GM03348 (cell line): ENCODE measurements around the gene ADISSP.

Source experiments
- DNase-seq: peaks from one replicate; pipeline ENCODE4 v3.0.0; 2012; ENCODE audit warnings: low spot score

ADISSP gene

GRCh38 chr20:3738111-3739053, 29.2 kb downstream of the ADISSP start:
- no peak for DNase-seq

DNA sequence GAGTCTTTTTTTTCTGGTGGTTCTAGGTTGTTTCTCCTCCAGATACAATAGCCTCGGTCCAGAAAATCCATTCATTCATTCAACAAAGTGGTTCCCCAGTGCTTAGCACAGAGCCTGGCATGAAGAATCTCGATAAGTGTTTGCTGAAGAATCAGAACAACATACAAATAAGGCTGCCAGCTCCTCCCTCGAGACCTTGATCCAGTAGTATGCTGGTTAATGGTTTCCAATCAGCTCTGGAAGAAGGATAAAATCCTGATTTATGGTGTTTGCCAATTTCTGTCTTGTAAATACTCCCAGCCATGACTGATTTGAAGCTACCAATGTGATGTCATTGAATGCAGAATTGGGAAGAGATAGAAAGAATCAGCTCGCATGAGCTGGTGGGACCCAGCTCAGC, 31.8 kb downstream of the ADISSP start:
- no peak for DNase-seq

GRCh38 chr20:3734111-3734843, 33.3 kb downstream of the ADISSP start:
- DNase-seq, result no peak

DNA sequence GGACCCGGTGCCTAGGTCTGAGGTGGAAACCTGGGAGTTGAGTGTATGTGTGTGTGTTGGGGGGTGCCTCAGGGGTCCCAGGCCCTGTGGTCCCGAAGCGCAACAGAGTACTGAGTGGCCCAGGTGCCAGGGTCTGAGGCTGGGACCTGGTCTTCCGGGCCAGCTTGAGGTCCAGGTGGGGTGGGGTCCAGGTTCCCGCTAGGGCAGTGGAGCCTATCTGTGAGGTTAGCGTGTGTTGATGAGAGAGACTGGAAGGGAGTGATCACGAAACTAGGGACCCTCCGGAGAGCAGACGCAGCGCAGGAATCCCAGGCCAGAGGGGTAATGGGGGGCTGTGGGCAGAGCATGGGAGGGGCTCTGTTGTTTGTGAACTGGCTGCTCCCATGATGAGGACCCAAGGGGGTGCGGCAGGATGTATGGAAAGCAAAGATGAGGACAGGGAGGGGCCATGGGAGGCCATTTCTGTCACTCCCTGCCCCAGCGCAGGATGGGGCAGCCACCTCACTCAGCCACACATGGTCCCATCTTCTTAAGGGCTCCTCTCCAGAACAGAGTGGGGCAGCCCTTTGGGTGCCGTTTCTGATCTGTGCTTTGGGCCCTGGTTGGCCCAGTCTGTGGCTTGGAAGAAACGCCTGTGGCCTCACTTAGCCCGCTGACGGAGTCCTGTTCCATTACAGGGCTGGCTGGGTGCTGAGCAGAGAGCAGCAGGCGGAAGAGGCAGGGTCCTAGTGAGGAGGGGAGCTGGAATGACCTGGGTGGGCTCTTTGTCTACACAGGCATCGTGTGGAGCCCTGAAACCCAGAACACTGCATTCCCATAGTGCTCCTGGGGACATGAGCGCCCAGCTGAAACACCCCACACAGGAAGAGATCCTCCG, 34.2 kb downstream of the ADISSP start:
- DNase-seq, result no peak

DNA sequence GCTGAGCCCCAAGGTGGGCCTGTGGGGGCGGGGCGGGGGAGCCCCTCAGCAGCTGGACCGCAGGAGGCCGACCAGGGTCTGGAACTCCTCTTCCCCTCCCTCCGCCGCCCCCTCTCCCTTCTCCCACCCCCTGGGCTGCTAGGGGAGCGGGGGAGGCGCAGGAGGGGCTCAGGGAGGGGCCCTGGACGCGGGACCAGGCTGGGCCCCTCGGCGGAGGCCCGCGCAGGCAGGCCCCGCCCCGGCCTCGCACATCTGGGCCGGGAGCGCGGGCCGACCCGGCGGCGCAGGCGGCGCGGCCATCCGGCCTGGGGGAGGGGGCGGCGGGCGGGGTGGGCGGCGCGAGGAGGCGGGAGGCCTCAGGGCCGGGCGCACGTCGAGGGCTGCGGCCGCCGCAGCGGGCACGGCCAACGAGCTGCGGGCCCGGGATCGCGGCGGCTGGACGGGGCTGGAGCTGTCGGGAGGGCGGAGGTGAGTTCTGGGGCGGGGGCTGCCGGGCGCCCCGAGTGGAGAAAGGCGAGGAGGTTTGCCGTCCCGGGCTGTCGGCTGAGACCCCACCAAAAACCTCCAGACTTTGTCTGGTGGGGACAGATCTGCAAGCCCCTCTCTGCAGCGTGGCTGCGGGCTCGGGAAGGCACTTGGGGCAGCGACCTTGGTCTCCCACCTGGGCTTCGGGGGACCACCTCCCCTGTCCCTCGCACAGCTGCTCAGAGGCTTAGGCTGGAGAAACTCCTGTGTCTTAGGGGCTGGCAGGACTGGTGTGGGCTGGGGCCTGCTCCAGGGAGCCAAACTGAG, 35.0 kb downstream of the ADISSP start, which contains the start of gene HSPA12B:
Gene HSPA12B, plus strand, starts transcription at position 359 of the 792 bp plus-strand sequence. CDS start 5,990 bp downstream, outside the sequence.
- peak; percentile 58 for DNase-seq

- no peak for DNase-seq
These were observed 35.6 kb downstream of the ADISSP start for GRCh38 chr20:3731944-3732326.

DNA sequence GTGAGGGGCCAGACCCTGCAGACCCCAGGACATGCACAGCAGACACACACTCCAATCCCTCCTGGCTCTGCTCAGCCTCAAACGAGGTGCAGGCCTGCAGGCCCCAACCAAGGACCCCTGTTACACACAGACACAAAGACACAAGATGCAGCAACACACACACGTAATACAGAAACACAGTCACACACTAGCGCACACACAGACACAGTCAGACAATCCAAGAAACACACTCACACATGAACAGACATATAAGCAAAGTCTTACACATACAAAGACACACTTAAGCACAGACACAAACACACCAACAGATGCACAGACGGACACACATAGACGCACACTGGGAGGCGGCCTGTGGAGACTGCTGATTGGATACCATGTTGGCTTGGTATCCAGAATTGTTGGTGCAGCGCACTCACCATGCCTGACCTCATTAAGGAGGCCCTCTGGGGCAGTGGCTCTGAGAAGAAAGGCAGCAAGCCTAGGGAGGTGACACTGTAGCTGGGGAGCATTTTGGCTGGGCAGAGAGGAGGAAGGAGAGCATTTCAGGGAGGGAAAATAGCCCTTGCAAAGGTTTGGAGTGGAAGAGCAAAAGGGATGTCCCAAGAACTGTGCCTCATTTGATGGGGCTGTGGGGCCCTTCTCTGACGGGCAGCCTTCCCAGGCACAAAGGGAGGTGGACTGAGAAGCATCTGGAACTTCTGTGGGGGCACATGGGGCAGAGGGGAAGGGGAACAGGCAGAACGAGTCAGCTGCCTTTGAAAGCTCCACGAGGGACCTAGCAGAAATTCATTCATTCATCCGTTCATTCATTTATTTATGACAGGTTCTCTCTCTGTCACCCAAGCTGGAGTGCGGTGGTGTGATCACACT, 36.5 kb downstream of the ADISSP start:
- no peak for DNase-seq

DNA sequence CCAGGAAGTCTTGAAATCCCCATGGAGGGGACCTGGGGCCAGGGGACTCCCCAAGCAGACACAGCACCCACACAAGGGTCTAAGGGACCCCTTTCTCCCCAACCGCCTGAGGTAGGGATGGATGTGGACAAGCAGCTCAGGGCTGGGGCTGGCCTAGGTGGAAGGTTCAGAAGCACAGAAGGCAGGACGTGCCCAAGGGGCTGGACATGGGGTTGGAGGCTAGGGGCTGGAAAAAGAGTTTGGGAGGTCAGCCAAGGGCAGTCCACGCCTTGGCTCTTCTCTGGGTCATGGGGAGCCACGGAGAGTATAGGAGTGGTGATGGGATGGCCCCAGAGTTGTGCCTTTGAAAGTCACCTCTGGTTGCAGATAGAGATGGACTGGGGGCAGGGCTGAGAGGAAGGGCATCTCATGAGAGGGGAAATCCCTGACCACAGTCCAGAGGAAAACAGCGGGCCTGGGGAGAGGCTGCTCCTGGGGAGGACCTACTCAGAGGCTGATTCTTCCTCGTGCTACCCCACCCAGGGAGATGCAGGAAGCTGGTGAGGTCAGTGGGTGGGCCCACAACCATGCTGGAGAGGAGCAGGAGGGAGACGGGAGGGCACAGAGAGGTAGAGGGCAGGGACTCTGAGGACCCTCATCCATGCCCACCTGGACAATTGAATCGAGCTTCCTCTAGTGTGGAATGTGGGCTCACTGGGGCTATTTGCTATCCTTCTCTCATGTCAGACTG, 37.6 kb downstream of the ADISSP start:
- DNase-seq, result no peak

GRCh38 chr20:3729378-3729777, 38.2 kb downstream of the ADISSP start:
- DNase-seq, result no peak

GRCh38 chr20:3728876-3729275, 38.7 kb downstream of the ADISSP start:
- DNase-seq, result no peak

DNA sequence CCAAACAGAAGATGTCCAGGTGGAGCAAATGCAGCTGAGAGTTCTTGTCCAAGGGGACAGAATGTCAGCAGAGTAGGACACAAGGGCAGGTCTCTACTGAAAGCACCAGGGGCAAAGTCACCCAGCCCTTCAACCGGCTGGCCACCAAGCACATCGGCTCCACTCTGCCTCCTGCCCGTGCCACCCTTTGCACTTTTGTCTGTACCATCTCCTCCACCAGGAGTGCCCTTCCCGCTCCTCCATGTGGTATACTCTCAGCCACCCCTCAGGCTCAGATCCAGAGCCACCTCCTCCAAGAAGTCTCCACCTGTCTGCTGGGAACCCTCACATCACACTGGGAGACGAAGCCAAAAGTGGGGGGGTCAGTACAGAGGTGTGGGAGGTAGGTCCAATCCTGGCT, 39.2 kb downstream of the ADISSP start:
- DNase-seq, result no peak

- peak; percentile 79 for DNase-seq
These were observed 40.0 kb downstream of the ADISSP start for GRCh38 chr20:3727401-3728021.

- no peak for DNase-seq
These were observed 43.2 kb downstream of the ADISSP start for GRCh38 chr20:3724356-3724755.

DNA sequence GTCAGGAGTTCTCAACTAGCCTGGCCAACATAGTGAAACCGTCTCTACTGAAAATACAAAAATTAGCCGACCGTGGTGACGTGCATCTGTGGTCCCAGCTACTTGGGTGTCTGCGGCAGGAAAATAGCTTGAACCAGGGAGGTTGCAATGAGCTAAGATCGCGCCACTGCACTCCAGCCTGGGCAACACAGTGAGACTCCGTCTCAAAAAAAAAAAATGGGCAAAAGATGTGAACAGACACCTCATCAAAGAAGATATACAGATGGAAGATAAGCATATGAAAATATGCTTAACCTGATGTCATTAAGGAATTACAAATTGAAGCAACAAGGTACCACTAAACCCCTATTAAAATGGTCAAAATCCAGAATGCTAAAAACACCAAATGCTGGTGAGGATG, 44.3 kb downstream of the ADISSP start:
- DNase-seq, result no peak

DNA sequence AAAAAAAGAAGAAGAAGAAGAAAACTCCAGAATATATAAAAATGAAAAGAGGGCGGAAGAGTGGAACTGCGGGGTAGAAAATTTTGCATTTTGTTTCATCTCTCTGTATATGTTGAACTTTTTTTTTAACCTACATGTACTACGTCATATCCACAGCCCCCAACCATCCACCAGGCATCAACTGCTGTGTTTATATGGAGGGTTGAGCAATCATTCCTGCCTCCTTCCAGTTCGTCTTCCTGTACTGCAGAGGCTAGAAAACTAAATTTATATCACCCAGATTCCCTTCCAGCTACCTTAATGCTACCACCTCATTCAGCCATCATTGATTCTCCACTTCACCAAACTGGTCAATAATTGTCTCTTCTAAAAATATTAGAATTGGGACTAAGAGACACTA, 45.6 kb downstream of the ADISSP start:
- DNase-seq, result no peak

DNA sequence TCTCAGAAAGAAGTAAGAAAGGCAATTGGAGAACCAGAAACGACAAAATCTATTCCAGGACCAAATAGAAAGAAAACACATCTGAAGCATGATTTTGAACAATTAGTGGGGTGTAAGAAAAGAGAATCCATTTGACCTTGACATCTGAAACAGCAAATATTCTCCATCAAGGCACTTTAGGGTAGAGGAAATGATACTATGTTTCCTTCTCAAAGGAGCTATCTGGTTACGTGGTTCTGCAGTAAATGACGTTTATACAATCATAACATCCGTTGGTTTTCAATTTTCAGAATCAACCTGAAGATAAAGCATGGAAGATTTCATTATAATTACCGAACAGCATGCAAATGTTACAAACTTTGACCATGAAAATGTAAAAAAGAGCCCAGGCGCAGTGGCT, 46.9 kb downstream of the ADISSP start:
- DNase-seq, result no peak

DNA sequence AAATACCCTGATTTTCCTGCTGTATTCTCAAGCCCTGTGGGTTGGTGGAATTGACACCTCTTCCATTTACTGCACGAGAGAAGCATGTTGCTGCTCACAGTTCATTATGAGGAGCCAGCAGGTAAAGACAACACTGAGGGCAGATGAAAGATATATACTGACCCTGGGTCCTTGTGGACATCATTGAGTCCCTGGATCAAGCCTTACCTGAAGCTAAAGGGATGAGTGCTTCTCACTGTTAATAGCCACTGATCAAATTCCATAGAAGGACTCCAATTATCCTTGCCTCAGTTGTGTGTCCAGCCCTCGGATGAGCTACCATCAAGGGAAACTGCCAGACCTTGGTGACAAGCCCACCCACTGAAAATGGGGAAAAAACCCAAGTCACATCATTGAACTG, 47.5 kb downstream of the ADISSP start:
- no peak for DNase-seq

GRCh38 chr20:3719046-3719445, 48.5 kb downstream of the ADISSP start:
- DNase-seq, result no peak

GRCh38 chr20:3716195-3716834, 51.2 kb downstream of the ADISSP start:
- DNase-seq, result peak; percentile 79
